SK-N-SH (cell line): ENCODE results near the gene REV1. TPM values are rescaled to one million over a fixed set of nuclear protein-coding genes. Genes with fewer than 3 reads are reported as not detected.

Source experiments
- CTCF ChIA-PET: fragments of 300-600, 350-600 bp; formaldehyde crosslinking; extraction: SDS; loops from one replicate; lab custom pipeline; 2021; lab: Yijun Ruan, JAX
- POLR2A ChIA-PET: fragments of 350-600 bp; sonication (Branson Sonifier 250); formaldehyde crosslinking; extraction: SDS; loops from one replicate; lab custom pipeline; 2020; ENCODE audit warnings: antibody characterized with exemption, inconsistent platforms; lab: Yijun Ruan, JAX
- DNase-seq: peaks from one replicate; pipeline ENCODE4 v3.0.0; 2012
- H2AFZ ChIP-seq: fragments of 200-600 bp; sonication (generic); 2 replicates; pipeline ENCODE4 v1.8.1; 2016; ENCODE audit warnings: antibody characterized with exemption, mild to moderate bottlenecking, low read depth
- H3F3A ChIP-seq: fragments of 200-600 bp; sonication (generic); replicated peaks from 2 replicates; pipeline ENCODE3; 2016; ENCODE audit warnings: antibody characterized with exemption, mild to moderate bottlenecking; ENCODE audit not compliant: insufficient read depth
- H3K27ac ChIP-seq, 2 experiments: fragments of 200-500 bp in 1 of 2; fragments of 200-600 bp in 1 of 2; sonication (Bioruptor generic) in 1 of 2; sonication (generic), shearing (Covaris generic) in 1 of 2; 2 replicates each; pipeline versions ENCODE4 v1.5.1 to v1.6.1; 2014 to 2016; ENCODE audit warnings: low read depth in 2 of 2, inconsistent platforms in 1 of 2, low read length in 1 of 2, mild to moderate bottlenecking in 1 of 2, mixed read lengths in 1 of 2
- H3K27me3 ChIP-seq: fragments of 200-600 bp; sonication (generic), shearing (Covaris generic); 2 replicates; pipeline ENCODE4 v1.6.1; 2016; ENCODE audit warnings: mixed run types; ENCODE audit not compliant: insufficient read depth
- H3K36me3 ChIP-seq, 2 experiments: fragments of 200-500 bp in 1 of 2; fragments of 200-600 bp in 1 of 2; sonication (Bioruptor generic) in 1 of 2; sonication (generic) in 1 of 2; replicated peaks in 1 of 2; 2 replicates each; pipeline versions ENCODE3 to v1.5.1; 2014 to 2016; ENCODE audit warnings: low read length in 1 of 2, mild to moderate bottlenecking in 1 of 2; ENCODE audit not compliant: insufficient read depth in 2 of 2, control insufficient read depth in 1 of 2
- H3K4me1 ChIP-seq, 2 experiments: fragments of 200-500 bp in 1 of 2; fragments of 200-600 bp in 1 of 2; sonication (Bioruptor generic) in 1 of 2; sonication (generic), shearing (Covaris generic) in 1 of 2; 2 replicates each; pipeline versions ENCODE4 v1.5.1 to v1.6.1; 2014 to 2016; ENCODE audit warnings: low read depth in 1 of 2, low read length in 1 of 2, mixed run types in 1 of 2; ENCODE audit not compliant: insufficient read depth in 2 of 2, control insufficient read depth in 1 of 2
- H3K4me2 ChIP-seq: fragments of 200-600 bp; sonication (generic), shearing (Covaris generic); 2 replicates; pipeline ENCODE4 v1.6.1; 2017; ENCODE audit warnings: mixed run types
- H3K4me3 ChIP-seq, 2 experiments: fragments of 200-500 bp in 1 of 2; fragments of 200-600 bp in 1 of 2; sonication (Bioruptor generic) in 1 of 2; sonication (generic), shearing (Covaris generic) in 1 of 2; 2 replicates each; pipeline versions ENCODE4 v1.5.1 to v1.8.1; 2014 to 2016; ENCODE audit warnings: low read depth in 2 of 2, inconsistent platforms in 1 of 2, low read length in 1 of 2, mild to moderate bottlenecking in 1 of 2, mixed read lengths in 1 of 2, moderate library complexity in 1 of 2
- H3K79me2 ChIP-seq: fragments of 200-600 bp; sonication (generic); 2 replicates; pipeline ENCODE4 v1.8.1; 2017; ENCODE audit warnings: mild to moderate bottlenecking; ENCODE audit not compliant: insufficient read depth
- H3K9ac ChIP-seq: fragments of 200-600 bp; sonication (generic); 2 replicates; pipeline ENCODE4 v1.6.1; 2017; ENCODE audit warnings: mixed run types
- H3K9me2 ChIP-seq: fragments of 200-600 bp; sonication (generic); 2 replicates; pipeline ENCODE4 v1.6.1; 2017; ENCODE audit warnings: mixed run types
- H3K9me3 ChIP-seq: fragments of 200-600 bp; sonication (generic); 2 replicates; pipeline ENCODE4 v1.6.1; 2017; ENCODE audit warnings: mixed run types, mild to moderate bottlenecking, moderate library complexity
- H4K20me1 ChIP-seq: fragments of 200-600 bp; sonication (generic); 2 replicates; pipeline ENCODE4 v1.6.1; 2017; ENCODE audit warnings: mild to moderate bottlenecking, mixed run types; ENCODE audit not compliant: insufficient read depth
- CTCF ChIP-seq: fragments of 200-600 bp; sonication (generic); IDR thresholded peaks from 2 replicates; pipeline ENCODE4 v1.6.1; 2017; ENCODE audit warnings: antibody characterized with exemption, mild to moderate bottlenecking, moderate library complexity
- EZH2phosphoT487 ChIP-seq: fragments of 200-600 bp; sonication (generic); IDR thresholded peaks from 2 replicates; pipeline ENCODE4 v1.6.1; 2017; ENCODE audit warnings: low read depth, mixed run types, mild to moderate bottlenecking, antibody characterized with exemption, moderate library complexity, borderline replicate concordance
- FOSL2 ChIP-seq: IDR thresholded peaks from 2 replicates; pipeline ENCODE4 v1.4.0; 2012; ENCODE audit warnings: low read depth, mild to moderate bottlenecking, moderate library complexity, borderline replicate concordance
- FOXJ3 ChIP-seq: sonication (generic); formaldehyde crosslinking; IDR thresholded peaks from 2 replicates; pipeline ENCODE4 v1.5.1; 2020; ENCODE audit warnings: mild to moderate bottlenecking, missing genetic modification reagents
- FOXM1 ChIP-seq: IDR thresholded peaks from 2 replicates; pipeline ENCODE4 v1.4.0; 2012; ENCODE audit warnings: low read depth, mild to moderate bottlenecking
- JUND ChIP-seq: IDR thresholded peaks from 2 replicates; pipeline ENCODE4 v1.4.0; 2012
- MAX ChIP-seq: IDR thresholded peaks from 2 replicates; pipeline ENCODE4 v1.4.0; 2012; ENCODE audit warnings: low read depth
- MEF2A ChIP-seq: IDR thresholded peaks from 2 replicates; pipeline ENCODE4 v1.4.0; 2012; ENCODE audit warnings: low read depth, borderline replicate concordance
- NFIC ChIP-seq: IDR thresholded peaks from 2 replicates; pipeline ENCODE4 v1.4.0; 2012; ENCODE audit warnings: borderline replicate concordance
- NRF1 ChIP-seq: IDR thresholded peaks from 2 replicates; pipeline ENCODE4 v1.6.1; 2012; ENCODE audit warnings: low read depth, mild to moderate bottlenecking, low read length
- PBX3 ChIP-seq: IDR thresholded peaks from 2 replicates; pipeline ENCODE4; 2012
- RAD21 ChIP-seq: IDR thresholded peaks from 2 replicates; pipeline ENCODE4 v1.6.1; 2012; ENCODE audit warnings: mild to moderate bottlenecking, low read length
- RXRA ChIP-seq: IDR thresholded peaks from 2 replicates; pipeline ENCODE4 v1.4.0; 2012; ENCODE audit warnings: low read depth, mild to moderate bottlenecking, borderline replicate concordance
- SIN3A ChIP-seq: IDR thresholded peaks from 2 replicates; pipeline ENCODE4 v1.6.1; 2012; ENCODE audit warnings: low read depth, mild to moderate bottlenecking, low read length, moderate library complexity, borderline replicate concordance
- SMC3 ChIP-seq: IDR thresholded peaks from 2 replicates; pipeline ENCODE4 v1.6.1; 2012; ENCODE audit warnings: low read depth, low read length, improper control_type of control experiment
- TAF1 ChIP-seq: IDR thresholded peaks from 2 replicates; pipeline ENCODE4 v1.6.1; 2012; ENCODE audit warnings: low read depth, mild to moderate bottlenecking, low read length, moderate library complexity, borderline replicate concordance
- TCF12 ChIP-seq: IDR thresholded peaks from 2 replicates; pipeline ENCODE4 v1.4.0; 2012
- TEAD4 ChIP-seq: IDR thresholded peaks from 2 replicates; pipeline ENCODE4 v1.4.0; 2012; ENCODE audit warnings: mild to moderate bottlenecking, borderline replicate concordance; ENCODE audit not compliant: insufficient read depth
- USF1 ChIP-seq: IDR thresholded peaks from 2 replicates; pipeline ENCODE4 v1.4.0; 2012; ENCODE audit warnings: low read depth, borderline replicate concordance
- YY1 ChIP-seq: IDR thresholded peaks from 2 replicates; pipeline ENCODE4 v1.4.0; 2012; ENCODE audit warnings: low read depth, mild to moderate bottlenecking
- WGBS: methylation state at CpG from one replicate; pipeline ENCODE4 v1.1.6; 2017; ENCODE audit warnings: low lambda C conversion rate; 5-methylcytosine and 5-hydroxymethylcytosine counted together
- polyA plus RNA-seq, 3 experiments: library from polyadenylated mRNA; depleted of rRNA; stranded (reverse); fragments of >200 nt; gene quantifications; 2 replicates each; pipeline ENCODE4 v1.2.3, GENCODE V29; 2012

REV1 gene
- polyA plus RNA-seq, 1 of the 3 experiments (the other 2 are of a cell fraction): 15.9 TPM

- TF ChIP-seq PBX3: no peak
These were observed 86.7 kb downstream of the REV1 start (continued) for GRCh38 chr2:99403084-99403483.

- no peaks in the 10 kb centered on the region for H4K20me1 ChIP-seq
- no peaks in the 10 kb centered on the region for H3K27me3 ChIP-seq
- peaks cover 0 to 32% of the 10 kb centered on the region in 2 experiments; a peak in 2 of 4 replicates for H3K4me1 ChIP-seq
- no peak overlapping the region for H3K4me2 ChIP-seq
- no peaks in the 10 kb centered on the region for H3K79me2 ChIP-seq
- H3F3A ChIP-seq: peaks cover 40% of the 10 kb centered on the region
- no peaks in the 10 kb centered on the region for H3K9me3 ChIP-seq
- CTCF ChIA-PET: interaction anchor here (0.6 kb wide), 1 partner anchor 192 kb away, joined by 3 read pairs; no protein-coding TSS in a partner anchor
- peaks cover 89 to 100% of the 10 kb centered on the region in 2 experiments for H3K36me3 ChIP-seq
- DNase-seq: no peak
- H3K9ac ChIP-seq: no peak overlapping the region
- H2AFZ ChIP-seq: no peak overlapping the region
- TF ChIP-seq MAX (no peak), FOXM1 (no peak), FOSL2 (no peak), NRF1 (no peak), USF1 (no peak), CTCF (no peak), RXRA (no peak), MEF2A (no peak), SMC3 (no peak), TEAD4 (no peak), FOXJ3 (CRISPR knock-in tag) (no peak), SIN3A (no peak), TCF12 (no peak), YY1 (no peak), PBX3 (no peak), TAF1 (no peak), NFIC (no peak), RAD21 (no peak), JUND (no peak), EZH2phosphoT487 (no peak)
- TF ChIP-seq, all 33 proteins: peak for 0
- Histone ChIP-seq H3K27ac (no peak overlapping the region), H3K4me3 (no peak overlapping the region), H3K9me2 (no peaks in the 10 kb centered on the region)
- 99% methylated on average over 4 of the region's 4 CpGs for WGBS
- POLR2A ChIA-PET: no interaction called here
These were observed 88.0 kb downstream of the REV1 start for GRCh38 chr2:99401841-99402240.
